HG02852 (cell line): ENCODE data around the gene PPP1R8.
"Not testable (repeated sequence)": the region's sequence is repeated elsewhere in the genome, so short reads cannot be mapped to it uniquely, and the experiment has no call there.

ENCODE experiments used
- ATAC-seq: cut with Tn5 transposase; IDR thresholded peaks from one replicate; pipeline ENCODE4 v1.9.1; 2021; ENCODE audit warnings: mild to moderate bottlenecking, moderate library complexity; ENCODE audit not compliant: unreplicated experiment

The PPP1R8 gene

DNA sequence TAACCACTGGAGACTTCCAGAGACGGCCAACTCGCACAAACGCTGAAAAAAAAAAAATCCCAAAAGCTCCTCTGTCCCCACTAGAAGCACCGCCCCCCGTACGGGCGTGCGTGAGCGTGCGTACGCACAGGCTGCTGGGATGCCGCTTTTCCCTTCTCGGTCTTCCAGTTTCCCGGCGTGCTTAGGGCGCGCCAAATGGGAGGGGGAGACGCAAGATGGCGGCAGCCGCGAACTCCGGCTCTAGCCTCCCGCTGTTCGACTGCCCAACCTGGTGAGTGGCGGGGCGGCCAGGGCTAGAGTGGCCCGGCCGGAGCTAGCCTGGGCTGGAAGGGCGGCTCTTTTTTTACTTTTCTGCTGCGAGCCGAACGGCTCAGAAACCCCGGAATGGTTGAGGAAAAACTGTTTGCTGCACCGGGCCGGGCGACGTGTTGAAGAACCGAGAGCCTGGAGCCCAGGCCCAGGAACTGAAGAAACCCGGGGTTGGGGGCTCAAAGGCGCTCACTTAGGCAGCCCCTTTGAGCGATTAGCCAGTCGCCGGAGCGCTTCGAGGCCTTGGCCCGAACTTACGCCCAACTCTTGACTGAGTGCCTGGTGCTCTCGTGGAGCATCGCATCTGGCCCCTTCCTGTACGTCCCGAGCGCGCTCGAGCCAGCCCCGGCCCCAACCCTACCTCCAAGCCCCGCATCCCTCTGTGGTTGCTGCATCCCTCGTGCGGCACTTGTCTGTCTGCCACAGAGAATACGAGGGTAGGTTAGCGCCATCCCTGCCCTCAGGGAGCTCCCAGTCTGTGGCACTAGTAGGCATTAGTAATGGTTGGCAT, at the start of gene PPP1R8:
Gene PPP1R8 (plus strand): TSS at position 162 of the 820 bp plus-strand sequence. CDS start 54 bp downstream, at position 216.
- peak; percentile 96 for ATAC-seq

DNA sequence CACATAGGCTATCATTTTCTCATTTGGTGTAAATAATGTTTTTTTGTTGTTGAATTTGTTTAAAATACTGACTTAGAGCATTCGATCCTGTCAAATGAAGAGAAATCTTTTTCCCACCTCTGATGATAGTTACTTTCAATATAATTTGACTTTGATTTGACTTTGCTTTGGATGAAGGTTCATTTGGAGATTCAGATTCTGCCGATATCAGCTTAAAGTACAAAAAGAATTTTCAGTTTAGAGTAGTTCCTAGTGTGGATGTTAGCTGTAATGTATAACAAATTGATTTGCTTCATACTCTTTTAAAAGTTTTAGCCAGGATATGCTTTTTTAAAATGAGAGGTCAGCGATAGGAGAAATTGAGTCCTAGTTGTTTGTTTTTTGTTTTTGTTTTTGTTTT, 47.6 kb upstream of the PPP1R8 start:
- ATAC-seq = no peak

DNA sequence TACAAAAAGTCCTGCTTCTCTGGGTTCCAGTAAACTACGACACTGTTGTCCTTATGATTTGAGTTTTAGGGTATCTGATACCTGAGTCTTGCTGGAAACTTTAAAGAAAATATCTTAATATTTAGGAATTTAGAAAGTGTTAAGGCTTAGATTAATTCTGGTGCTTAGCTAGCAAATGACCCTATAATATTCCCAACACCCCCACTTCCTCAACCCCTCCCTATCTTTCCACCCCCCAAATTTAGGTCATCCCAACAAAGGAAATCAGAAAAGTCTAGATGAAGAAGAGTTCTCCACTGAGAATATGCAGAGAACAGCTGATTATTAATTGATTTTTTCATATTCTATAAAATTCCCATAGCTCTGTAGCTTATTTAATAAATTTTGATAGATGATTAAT, 45.9 kb upstream of the PPP1R8 start:
- no peak for ATAC-seq

DNA sequence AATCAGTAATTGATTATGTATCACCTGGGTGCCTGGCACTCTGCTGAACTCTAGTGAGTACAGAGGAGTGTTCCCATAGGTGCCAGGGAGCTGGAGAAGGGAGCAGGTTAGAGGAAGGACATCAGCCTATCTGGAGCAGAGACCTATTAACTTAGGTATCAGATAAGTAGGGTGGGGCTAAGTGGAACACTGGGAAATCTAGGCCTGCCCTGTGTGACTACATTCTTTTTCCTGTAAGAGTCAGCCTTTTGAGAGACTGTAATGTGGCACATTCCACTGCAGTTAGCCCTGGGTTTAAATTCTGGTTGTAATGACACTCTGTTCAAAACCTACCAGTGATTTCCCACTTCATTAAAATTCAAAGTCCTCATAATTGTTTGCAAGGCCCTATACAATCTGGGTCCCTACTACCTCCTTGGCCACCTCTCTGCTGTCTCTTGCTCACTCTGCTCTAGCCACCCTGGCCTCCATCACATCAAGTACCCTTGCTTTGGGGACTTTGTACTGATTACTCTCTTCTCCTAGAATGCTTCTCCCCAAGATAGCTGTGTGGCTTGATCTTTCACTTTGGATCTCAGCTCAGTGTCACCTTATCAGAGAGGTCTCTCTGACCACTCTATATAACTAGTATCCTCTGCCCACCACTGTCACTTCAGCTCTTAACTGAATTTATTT, 44.7 kb upstream of the PPP1R8 start:
- no peak for ATAC-seq

DNA sequence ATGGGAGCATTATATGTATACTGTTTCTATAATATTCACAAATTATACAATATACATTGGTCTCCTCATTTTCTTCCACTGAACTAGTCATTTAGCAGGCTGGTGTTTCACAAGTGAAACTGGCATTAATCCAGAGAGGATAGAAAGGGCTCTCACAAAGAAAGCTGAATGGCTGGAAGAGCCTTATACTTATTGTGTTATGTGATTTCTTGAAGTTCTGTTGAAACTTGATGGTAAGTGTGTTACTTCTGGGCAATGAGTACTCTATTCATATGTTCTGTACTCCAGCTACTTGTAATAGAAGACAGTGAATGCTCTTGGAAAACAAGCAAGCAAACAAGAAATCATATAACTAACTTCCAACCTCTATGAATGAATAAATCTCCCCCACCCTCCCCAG, 42.7 kb upstream of the PPP1R8 start:
- ATAC-seq = no peak

DNA sequence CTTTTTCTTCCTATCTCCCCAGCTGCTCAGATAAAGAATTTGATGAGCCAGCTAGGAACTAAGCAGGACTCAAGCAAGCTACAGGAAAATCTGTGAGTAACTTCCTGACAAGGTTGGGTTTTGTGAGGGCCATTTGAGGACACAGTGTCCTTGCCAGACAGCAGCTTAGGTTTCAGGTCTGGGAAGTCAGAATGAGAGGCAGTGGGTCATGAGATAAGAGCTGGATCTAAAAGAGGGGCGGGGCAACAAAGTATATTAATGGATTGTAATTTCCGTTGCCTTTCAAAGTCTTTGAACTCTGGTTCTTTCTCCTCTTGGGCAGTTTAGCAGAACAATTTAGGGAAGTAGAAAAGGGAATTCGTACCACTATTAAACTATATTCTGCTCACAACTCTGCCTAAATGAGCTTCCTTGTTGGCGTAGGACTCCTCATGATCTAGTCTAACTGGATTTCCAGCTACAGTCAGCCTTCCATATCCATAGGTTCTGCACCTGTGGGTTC, 41.0 kb upstream of the PPP1R8 start:
- ATAC-seq = no peak

DNA sequence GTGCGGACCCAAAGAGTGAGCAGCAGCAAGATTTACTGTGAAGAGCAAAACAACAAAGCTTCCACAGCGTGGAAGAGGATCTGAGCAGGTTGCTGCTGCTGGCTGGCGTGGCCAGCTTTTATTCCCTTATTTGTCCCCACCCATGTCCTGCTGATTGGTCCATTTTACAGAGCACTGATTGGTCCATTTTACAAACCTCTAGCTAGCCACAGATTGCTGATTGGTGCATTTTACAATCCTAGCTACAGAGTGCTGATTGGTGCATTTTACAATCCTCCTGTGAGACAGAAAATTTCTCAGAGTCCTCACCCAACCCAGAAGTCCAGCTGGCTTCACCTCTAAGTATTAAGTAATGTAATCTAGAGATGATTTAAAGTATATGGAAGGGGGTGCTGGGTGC, 40.3 kb upstream of the PPP1R8 start:
- ATAC-seq = not testable (repeated sequence)

DNA sequence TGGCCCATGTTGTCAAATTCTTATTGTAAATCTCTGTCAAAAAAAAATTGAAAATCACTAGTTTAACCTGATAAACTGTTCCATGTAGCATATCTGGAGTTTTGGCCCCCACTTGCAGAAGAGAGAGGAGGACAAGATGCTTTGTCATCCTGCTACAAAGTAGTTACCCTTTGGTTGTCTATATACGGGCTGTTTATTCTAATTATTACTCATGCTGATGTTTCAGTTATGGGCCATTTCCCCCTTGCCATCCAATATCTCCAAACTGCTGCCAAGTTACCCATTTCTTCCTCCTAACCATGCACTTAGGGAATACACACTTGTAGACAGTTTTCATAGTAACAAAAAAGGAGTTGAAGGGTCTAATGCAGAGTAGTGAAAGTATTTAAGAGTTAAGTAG, 35.0 kb upstream of the PPP1R8 start:
- no peak for ATAC-seq

DNA sequence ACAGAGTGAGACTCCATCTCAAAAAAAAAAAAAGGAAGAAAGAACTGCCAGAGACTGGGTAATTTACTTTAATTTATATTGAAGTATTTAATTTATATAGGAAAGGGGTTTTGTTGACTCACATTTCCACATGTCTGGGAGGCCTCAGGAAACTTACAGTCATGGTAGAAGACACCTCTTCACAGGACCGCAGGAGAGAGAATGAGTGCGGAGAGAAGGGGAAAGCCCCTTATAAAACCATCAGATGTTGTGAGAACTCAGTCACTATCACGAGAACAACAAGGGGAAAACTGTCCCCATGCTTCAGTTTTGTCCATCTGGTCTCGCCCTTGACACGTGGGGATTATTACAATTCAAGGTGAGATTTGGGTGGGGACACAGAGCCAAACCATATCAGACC, 25.8 kb upstream of the PPP1R8 start:
- no peak for ATAC-seq

DNA sequence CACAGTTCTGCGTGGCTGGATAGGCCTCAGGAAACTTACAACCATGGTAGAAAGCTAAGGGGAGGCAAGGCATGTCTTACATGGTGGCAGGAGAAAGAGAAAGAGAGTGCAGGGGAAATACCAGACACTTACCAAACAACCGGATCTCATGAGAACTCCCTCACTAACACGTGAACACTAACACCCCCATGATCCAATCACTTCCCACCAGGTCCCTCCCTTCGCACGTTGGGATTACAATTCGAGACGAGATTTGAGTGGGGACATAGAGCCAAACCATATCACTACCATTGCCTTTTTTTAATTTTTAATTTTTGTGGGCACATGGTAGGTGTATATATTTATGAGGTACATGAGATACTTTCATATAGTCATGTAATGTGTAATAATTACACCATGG, 23.8 kb upstream of the PPP1R8 start:
- no peak for ATAC-seq

DNA sequence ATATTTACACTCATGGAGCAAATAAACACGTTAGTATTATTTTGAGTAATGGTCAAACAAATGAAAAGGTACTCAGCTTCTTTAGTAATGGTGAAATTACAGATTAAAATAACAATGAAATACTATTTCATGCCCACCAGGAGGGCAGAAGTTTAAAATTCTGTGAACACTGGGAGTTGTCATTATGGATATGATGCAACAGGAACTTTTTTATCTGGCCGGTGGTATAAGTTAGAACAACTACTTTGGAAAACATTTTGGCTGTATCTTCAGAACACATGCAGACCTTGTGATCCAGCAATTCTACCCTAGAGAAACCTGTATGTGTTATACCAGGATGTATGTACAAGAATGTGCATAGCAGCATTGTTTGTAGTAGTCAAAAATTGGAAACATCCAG, 23.2 kb upstream of the PPP1R8 start:
- no peak for ATAC-seq

DNA sequence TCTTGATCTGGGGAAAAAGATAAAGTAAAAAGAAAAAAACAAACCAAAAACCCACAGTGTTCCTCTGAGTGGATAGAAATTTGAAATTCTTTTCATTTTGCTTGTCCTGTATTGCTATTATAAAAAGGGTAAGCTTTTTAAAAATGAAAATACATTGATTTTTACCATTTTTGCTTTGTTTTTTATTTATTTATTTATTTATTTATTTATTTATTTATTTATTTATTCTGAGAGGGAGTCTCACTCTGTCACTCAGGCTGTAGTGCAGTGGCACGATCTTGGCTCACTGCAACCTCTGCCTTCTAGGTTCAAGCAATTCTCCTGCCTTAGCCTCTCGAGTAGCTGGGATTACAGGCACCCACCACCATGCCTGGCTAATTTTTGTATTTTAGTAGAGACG, 22.5 kb upstream of the PPP1R8 start:
- not testable (repeated sequence) for ATAC-seq

DNA sequence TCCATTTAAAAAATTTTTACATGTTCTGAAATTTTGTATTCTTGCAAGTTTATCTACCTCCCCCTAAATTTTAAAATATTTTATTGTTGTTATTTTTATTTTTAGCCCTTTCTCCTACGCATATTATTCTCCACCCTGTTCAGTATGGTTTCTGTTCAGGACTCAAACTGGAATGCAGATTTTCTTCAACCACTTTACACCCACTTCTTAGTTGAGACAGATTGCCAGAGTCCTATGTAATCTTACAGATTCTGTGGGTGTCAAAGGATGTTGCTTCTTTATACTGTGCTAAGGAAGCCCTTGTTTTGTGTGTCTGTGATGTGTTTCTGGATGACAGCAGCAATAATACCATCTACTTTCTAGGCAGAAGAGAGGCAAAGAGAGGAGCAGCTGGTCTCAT, 20.7 kb upstream of the PPP1R8 start:
- no peak for ATAC-seq

DNA sequence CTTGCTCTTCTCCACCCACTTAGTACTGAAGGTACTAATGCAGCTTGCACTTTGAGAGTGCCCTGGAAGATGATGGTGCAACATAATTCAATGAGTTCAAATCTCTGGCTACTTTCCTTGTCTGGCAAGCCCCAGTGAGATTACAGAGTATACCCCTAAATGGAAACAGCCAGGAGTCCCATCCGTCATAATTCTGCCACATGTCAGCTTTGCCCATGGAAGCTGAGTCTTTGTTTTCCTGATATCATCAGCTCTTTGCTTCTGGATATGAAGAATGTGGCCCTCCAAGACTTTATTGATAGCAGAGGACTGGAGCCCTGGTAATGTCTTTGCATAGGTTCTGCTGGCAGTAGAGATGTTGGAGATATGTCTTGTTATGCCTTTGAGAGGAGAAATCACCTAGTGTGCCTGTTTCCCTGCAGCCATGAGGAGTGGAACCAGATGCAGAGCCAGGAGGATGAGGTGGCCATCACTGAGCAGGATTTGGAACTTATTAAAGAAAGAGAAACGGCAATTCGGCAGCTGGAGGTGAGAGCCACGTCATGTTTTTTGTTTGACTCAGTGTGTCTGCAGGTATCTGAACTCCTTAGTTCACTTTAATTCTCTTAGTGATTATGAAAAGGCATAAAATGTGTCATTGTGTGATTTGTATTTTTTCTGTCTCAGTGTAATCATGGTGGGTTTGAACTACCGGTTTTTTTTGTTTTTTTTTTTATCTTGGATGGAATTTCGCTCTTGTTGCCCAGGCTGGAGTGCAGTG, 18.7 kb upstream of the PPP1R8 start:
- no peak for ATAC-seq

DNA sequence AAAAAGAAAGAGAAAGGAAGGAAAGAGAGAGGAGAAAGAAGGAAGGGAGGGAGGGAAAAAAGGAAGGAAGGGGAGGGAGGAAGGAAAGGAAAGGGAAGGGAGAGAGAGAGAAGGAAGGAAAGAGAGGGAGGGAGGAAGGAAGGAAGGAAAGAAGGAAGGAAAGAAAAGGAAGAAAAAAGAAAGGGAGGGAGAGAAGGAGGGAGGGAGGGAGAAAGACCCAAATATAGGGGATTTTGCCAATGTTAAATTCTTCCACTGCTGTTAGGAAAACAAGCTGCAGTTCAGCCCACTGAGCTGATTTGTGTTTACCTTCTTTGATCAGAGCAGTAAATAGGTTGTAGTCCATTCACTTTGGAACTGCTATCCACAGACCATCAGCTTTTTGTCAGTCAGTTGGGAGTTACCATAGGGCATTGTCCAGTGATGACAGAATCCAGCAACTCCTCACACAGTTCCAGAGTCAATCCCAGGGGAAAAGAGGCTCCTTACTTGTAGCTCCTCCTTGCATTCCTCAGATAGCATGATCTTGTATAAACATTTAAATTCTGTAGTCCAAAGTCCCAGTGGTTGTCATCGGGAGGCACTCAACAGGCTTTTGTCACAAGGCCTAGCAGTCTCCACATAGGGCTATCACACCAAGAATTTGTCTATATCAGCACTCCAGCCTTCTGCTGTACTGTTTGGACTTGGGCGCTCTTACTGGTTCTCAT, 13.5 kb upstream of the PPP1R8 start:
- ATAC-seq = no peak

DNA sequence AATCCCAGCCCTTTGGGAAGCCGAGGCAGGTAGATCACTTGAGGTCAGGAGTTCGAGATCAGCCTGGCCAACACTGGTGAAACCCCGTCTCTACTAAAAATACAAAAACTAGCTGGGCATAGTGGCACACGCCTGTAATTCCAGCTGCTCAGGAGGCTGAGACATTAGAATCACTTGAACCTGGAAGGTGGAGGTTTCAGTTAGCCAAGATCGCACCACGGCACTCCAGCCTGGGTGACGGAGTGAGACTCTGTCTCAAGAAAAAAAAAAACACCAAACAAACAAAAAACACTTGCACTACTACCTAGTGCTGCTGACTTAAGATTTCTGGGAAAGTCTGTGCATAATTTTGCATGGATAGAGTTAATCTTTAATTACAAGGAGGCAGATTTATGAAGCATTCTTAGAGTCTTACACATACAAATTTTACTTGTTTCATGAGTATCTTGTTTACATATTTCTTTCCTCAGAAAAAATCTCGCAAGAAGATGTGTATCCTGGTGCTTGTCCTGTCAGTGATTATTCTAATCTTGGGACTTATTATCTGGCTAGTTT, 8.7 kb upstream of the PPP1R8 start:
- no peak for ATAC-seq

DNA sequence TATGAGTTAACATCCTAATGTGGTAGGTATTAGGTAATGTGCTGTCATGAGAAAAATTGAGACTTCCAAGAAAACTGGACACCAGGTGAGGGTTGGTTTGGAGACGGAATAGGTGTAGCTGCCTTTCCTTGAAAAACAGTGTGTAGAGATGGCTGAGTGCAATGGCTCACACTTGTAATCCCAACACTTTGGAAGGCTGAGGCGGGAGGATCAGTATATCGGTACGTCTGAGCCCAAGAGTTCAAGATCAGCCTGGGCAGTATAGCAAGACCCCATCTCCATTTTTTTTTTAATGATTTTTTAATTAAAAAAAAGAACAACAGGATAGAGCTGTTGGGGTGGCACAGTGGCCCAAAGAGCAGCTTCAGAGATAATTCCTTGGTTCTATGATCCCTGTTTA, 6.8 kb upstream of the PPP1R8 start:
- no peak for ATAC-seq

DNA sequence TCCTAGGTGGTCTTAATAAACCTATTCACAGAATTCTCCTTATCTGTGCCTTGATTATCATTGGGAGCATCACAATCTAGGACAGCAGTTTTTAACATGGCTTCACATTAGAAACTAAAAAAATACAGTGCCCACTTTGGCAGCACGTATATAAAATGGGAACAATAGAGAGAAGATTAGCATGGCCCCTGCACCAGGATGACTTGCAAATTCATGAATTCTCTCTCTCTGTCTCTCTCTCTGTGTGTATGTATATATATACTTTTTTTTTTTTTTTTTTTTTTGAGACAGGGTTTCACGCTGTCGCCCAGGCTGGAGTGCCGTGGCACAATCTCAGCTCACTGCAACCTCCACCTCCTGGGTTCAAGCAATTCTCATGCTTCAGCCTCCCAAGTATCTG, 6.2 kb upstream of the PPP1R8 start:
- ATAC-seq = no peak

DNA sequence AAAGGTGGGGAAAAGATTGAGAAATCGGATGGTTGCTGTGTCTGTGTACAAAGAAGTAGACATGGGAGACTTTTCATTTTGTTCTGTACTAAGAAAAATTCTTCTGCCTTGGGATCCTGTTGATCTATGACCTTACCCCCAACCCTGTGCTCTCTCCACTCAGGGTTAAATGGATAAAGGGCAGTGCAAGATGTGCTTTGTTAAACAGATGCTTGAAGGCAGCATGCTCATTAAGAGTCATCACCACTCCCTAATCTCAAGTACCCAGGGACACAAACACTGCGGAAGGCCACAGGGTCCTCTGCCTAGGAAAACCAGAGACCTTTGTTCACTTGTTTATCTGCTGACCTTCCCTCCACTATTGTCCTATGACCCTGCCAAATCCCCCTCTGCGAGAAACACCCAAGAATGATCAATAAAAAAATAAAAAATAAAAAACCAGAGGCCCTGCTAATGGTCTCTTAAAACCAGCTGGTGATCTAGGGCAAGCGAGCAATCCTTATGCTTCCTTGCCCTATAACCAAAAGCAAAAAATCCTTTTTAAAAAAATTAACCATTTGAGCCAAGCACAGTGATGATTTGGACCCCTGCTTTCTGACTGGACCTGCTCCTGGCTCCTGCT, 1.1 kb upstream of the PPP1R8 start:
- not testable (repeated sequence) for ATAC-seq
